Endodermal cell (in vitro differentiated cells): ENCODE results near the gene CAPN5. TPM values are rescaled to one million over a fixed set of nuclear protein-coding genes. Genes with fewer than 3 reads are reported as not detected.

ENCODE experiments used
- DNase-seq: peaks from one replicate; pipeline ENCODE4 v3.0.0-alpha.2; 2017
- H3K27ac ChIP-seq: 2 replicates; pipeline ENCODE4 v1.5.1; 2013; ENCODE audit warnings: mild to moderate bottlenecking, low read depth, low read length, moderate library complexity
- H3K27me3 ChIP-seq: 2 replicates; pipeline ENCODE4 v1.6.1; 2013; ENCODE audit warnings: mild to moderate bottlenecking, low read length, moderate library complexity; ENCODE audit not compliant: insufficient read depth, control insufficient read depth, poor library complexity, severe bottlenecking
- H3K36me3 ChIP-seq: 2 replicates; pipeline ENCODE4 v1.7.0; 2013; ENCODE audit warnings: mild to moderate bottlenecking, low read length, moderate library complexity; ENCODE audit not compliant: control insufficient read depth, insufficient read depth
- H3K4me1 ChIP-seq: one replicate; pipeline ENCODE4 v1.7.0; 2013; ENCODE audit warnings: low read length; ENCODE audit not compliant: control insufficient read depth, insufficient read depth
- H3K4me3 ChIP-seq: 2 replicates; pipeline ENCODE4 v1.5.1; 2013; ENCODE audit warnings: mild to moderate bottlenecking, low read length, moderate library complexity
- H3K9ac ChIP-seq: 2 replicates; pipeline ENCODE4 v1.6.1; 2013; ENCODE audit warnings: mild to moderate bottlenecking, low read length, moderate library complexity; ENCODE audit not compliant: poor library complexity, severe bottlenecking; ENCODE audit errors: extremely low read depth
- H3K9me3 ChIP-seq: 2 replicates; pipeline ENCODE4 v1.6.1; 2013; ENCODE audit warnings: mild to moderate bottlenecking, low read length, moderate library complexity; ENCODE audit not compliant: control insufficient read depth
- H3K27ac Mint-ChIP-seq: 2 replicates; pipeline ENCODE4 v1.8.0; 2020; ENCODE audit warnings: mixed read lengths
- H3K27me3 Mint-ChIP-seq: 2 replicates; pipeline ENCODE4 v1.8.0; 2021; ENCODE audit warnings: mild to moderate bottlenecking, mixed read lengths; ENCODE audit not compliant: insufficient read depth
- H3K36me3 Mint-ChIP-seq: 2 replicates; pipeline ENCODE4 v1.8.0; 2020; ENCODE audit warnings: low read depth, mixed read lengths
- H3K4me1 Mint-ChIP-seq: 2 replicates; pipeline ENCODE4 v1.8.0; 2020; ENCODE audit warnings: mixed read lengths
- H3K4me3 Mint-ChIP-seq: 2 replicates; pipeline ENCODE4 v1.8.0; 2020; ENCODE audit warnings: mild to moderate bottlenecking, moderate library complexity, mixed read lengths
- H3K9me3 Mint-ChIP-seq: 2 replicates; pipeline ENCODE4 v1.8.0; 2020; ENCODE audit warnings: mild to moderate bottlenecking, mixed read lengths
- CTCF ChIP-seq: fragments of 200-600 bp; sonication (generic); conservative IDR thresholded peaks from 2 replicates; pipeline ENCODE4 v1.5.0; 2021; ENCODE audit warnings: antibody characterized with exemption, mild to moderate bottlenecking
- WGBS, 2 experiments: methylation state at CpG; one replicate each; pipeline versions ENCODE4 v1.1.5 to v1.1.7; 2013; ENCODE audit warnings: missing lambda C conversion rate in 2 of 2, mixed read lengths in 1 of 2; ENCODE audit not compliant: insufficient coverage in 1 of 2, insufficient read length in 1 of 2; 5-methylcytosine and 5-hydroxymethylcytosine counted together
- total RNA-seq, 2 donors: library from RNA; stranded (reverse); fragmentation: NEBNext Ultra II Directional in 1 of 2; extraction: Animal tissue kit (Norgen Biotek cat#: 25700) in 1 of 2; gene quantifications; 2 replicates in 1 of 2; 3 replicates in 1 of 2; pipeline ENCODE4 v1.2.1, GENCODE V29; 2021

Gene CAPN5
- total RNA-seq, 2 donors from 2014 or later, result 17.5 to 21.5 TPM

GRCh38 chr11:77056814-77057402 is 9.9 kb upstream of the CAPN5 start:
- WGBS, 2 experiments, result 64 to 100% methylated on average over 1 to 3 of the region's 3 CpGs
- no peak for DNase-seq
- Histone ChIP-seq H3K36me3 (no peaks in the 10 kb centered on the region), H3K27me3 (no peaks in the 10 kb centered on the region), H3K9me3 (peaks cover 16% of the 10 kb centered on the region), H3K9ac (no peak overlapping the region), H3K4me3 (no peak overlapping the region), H3K4me1 (no peaks in the 10 kb centered on the region), H3K27ac (no peak overlapping the region)
- Mint-ChIP-seq H3K27ac (no peak overlapping the region), H3K9me3 (peaks cover 32% of the 10 kb centered on the region), H3K27me3 (peaks cover 19% of the 10 kb centered on the region), H3K4me1 (no peaks in the 10 kb centered on the region), H3K36me3 (no peaks in the 10 kb centered on the region), H3K4me3 (no peak overlapping the region)
- no peak for TF ChIP-seq CTCF

GRCh38 chr11:77057938-77058474 is 8.8 kb upstream of the CAPN5 start:
- Histone ChIP-seq H3K36me3 (no peaks in the 10 kb centered on the region), H3K4me3 (no peak overlapping the region), H3K9ac (no peak overlapping the region), H3K27ac (no peak overlapping the region), H3K27me3 (no peaks in the 10 kb centered on the region), H3K4me1 (no peaks in the 10 kb centered on the region), H3K9me3 (peaks cover 12% of the 10 kb centered on the region)
- Mint-ChIP-seq H3K27me3 (peaks cover 19% of the 10 kb centered on the region), H3K9me3 (peaks cover 32% of the 10 kb centered on the region), H3K4me3 (no peak overlapping the region), H3K4me1 (no peaks in the 10 kb centered on the region), H3K27ac (no peak overlapping the region), H3K36me3 (no peaks in the 10 kb centered on the region)
- 89% methylated on average over 3 to 9 of the region's 9 CpGs for WGBS, 2 experiments
- no peak for TF ChIP-seq CTCF
- peak; percentile 10 for DNase-seq

DNA sequence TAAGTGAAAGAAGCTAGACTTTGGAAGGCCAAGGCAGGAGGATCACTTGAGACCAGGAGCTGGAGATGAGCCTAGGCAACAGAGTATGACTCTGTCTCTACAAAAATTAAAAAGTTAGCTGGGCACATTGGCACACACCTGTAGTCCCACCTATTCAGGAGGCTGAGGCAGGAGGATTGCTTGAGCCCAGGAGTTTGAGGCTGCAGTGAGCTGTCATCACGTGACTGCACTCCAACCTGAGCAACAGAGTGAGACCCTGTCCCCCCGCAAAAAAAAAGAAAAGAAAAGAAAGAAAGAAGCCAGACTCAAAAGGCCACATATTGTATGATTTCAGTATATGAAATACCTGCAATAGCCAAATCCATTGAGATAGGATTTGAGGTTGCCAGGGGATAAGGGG is 7.9 kb upstream of the CAPN5 start:
- H3K4me3 Mint-ChIP-seq, result no peak overlapping the region
- H3K9me3 Mint-ChIP-seq, result peaks cover 32% of the 10 kb centered on the region
- DNase-seq, result no peak
- H3K36me3 Mint-ChIP-seq, result no peaks in the 10 kb centered on the region
- peaks cover 20% of the 10 kb centered on the region for H3K27me3 Mint-ChIP-seq
- H3K4me1 ChIP-seq, result no peaks in the 10 kb centered on the region
- TF ChIP-seq CTCF, result no peak
- no peak overlapping the region for H3K9ac ChIP-seq
- peaks cover 7% of the 10 kb centered on the region for H3K9me3 ChIP-seq
- no peaks in the 10 kb centered on the region for H3K36me3 ChIP-seq
- H3K27me3 ChIP-seq, result no peaks in the 10 kb centered on the region
- no peak overlapping the region for H3K4me3 ChIP-seq
- WGBS, 2 experiments, result 90 to 96% methylated on average over 2 of the region's 2 CpGs
- no peak overlapping the region for H3K27ac ChIP-seq
- no peaks in the 10 kb centered on the region for H3K4me1 Mint-ChIP-seq
- no peak overlapping the region for H3K27ac Mint-ChIP-seq
